Measurements from ENCODE around the gene RYR2.
"Not testable (repeated sequence)": the region's sequence is repeated elsewhere in the genome, so short reads cannot be mapped to it uniquely, and the experiment has no call there.

RYR2 gene

GRCh38 chr1:237119091-237119490 is 77.1 kb downstream of the RYR2 start:
- Histone ChIP-seq H3K79me2 (no peaks in the 10 kb centered on the region), H3K27ac (no peak overlapping the region), H3K4me2 (ENCODE audit: low read length) (no peak overlapping the region), H3K9me3 (ENCODE audit: control insufficient read depth, low read length) (no peaks in the 10 kb centered on the region), H3K36me3 (ENCODE audit: control insufficient read depth, insufficient read depth, low read length) (no peaks in the 10 kb centered on the region), H3K27me3 (ENCODE audit: control insufficient read depth, insufficient read depth, low read length) (no peaks in the 10 kb centered on the region), H3K4me1 (no peaks in the 10 kb centered on the region), H3K4me3 (ENCODE audit: low read depth, low read length) (no peak overlapping the region), H3K9ac (no peak overlapping the region), H2AFZ (no peak overlapping the region)
- no peak for TF ChIP-seq CTCF (IDR thresholded peaks at IDR 0.05)

- Histone ChIP-seq H3K9ac (no peak overlapping the region), H3K27me3 (ENCODE audit: control insufficient read depth, insufficient read depth, low read length) (no peaks in the 10 kb centered on the region), H3K4me1 (no peaks in the 10 kb centered on the region), H2AFZ (no peak overlapping the region), H3K4me3 (ENCODE audit: low read depth, low read length) (no peak overlapping the region), H3K27ac (no peak overlapping the region), H3K9me3 (ENCODE audit: control insufficient read depth, low read length) (no peaks in the 10 kb centered on the region), H3K79me2 (no peaks in the 10 kb centered on the region), H3K36me3 (ENCODE audit: control insufficient read depth, insufficient read depth, low read length) (no peaks in the 10 kb centered on the region), H3K4me2 (ENCODE audit: low read length) (no peak overlapping the region)
- TF ChIP-seq CTCF (IDR thresholded peaks at IDR 0.05), result no peak
Measured at GRCh38 chr1:237120683-237121082, 78.7 kb downstream of the RYR2 start.

- H3K27ac ChIP-seq, result no peak overlapping the region
- TF ChIP-seq CTCF (IDR thresholded peaks at IDR 0.05), result no peak
- no peaks in the 10 kb centered on the region for H3K27me3 ChIP-seq (ENCODE audit: control insufficient read depth, insufficient read depth, low read length)
Measured at GRCh38 chr1:237124856-237125462, 83.0 kb downstream of the RYR2 start.

GRCh38 chr1:237126180-237126579 is 84.2 kb downstream of the RYR2 start:
- no peaks in the 10 kb centered on the region for H3K9me3 ChIP-seq (ENCODE audit: control insufficient read depth, low read length)
- no peak overlapping the region for H3K9ac ChIP-seq
- no peaks in the 10 kb centered on the region for H3K4me1 ChIP-seq
- no peaks in the 10 kb centered on the region for H3K27me3 ChIP-seq (ENCODE audit: control insufficient read depth, insufficient read depth, low read length)
- H3K27ac ChIP-seq, result no peak overlapping the region
- H3K36me3 ChIP-seq (ENCODE audit: control insufficient read depth, insufficient read depth, low read length), result no peaks in the 10 kb centered on the region
- H3K79me2 ChIP-seq, result no peaks in the 10 kb centered on the region
- H3K4me3 ChIP-seq (ENCODE audit: low read depth, low read length), result no peak overlapping the region
- no peak overlapping the region for H2AFZ ChIP-seq
- no peak overlapping the region for H3K4me2 ChIP-seq (ENCODE audit: low read length)
- TF ChIP-seq CTCF (IDR thresholded peaks at IDR 0.05), result no peak

More at GRCh38 chr1:237124856-237125462, 83.0 kb downstream of the RYR2 start:
- H3K4me1 ChIP-seq, result no peaks in the 10 kb centered on the region
- H3K79me2 ChIP-seq, result no peaks in the 10 kb centered on the region
- H2AFZ ChIP-seq, result no peak overlapping the region
- no peaks in the 10 kb centered on the region for H3K9me3 ChIP-seq (ENCODE audit: control insufficient read depth, low read length)
- H3K9ac ChIP-seq, result no peak overlapping the region
- no peak overlapping the region for H3K4me3 ChIP-seq (ENCODE audit: low read depth, low read length)
- no peaks in the 10 kb centered on the region for H3K36me3 ChIP-seq (ENCODE audit: control insufficient read depth, insufficient read depth, low read length)
- H3K4me2 ChIP-seq (ENCODE audit: low read length), result no peak overlapping the region

- H3K27me3 ChIP-seq (ENCODE audit: control insufficient read depth, insufficient read depth, low read length); H3K79me2 ChIP-seq; H3K36me3 ChIP-seq (ENCODE audit: control insufficient read depth, insufficient read depth, low read length); H3K27ac ChIP-seq; H3K9me3 ChIP-seq (ENCODE audit: control insufficient read depth, low read length); H3K9ac ChIP-seq; H3K4me3 ChIP-seq (ENCODE audit: low read depth, low read length); H2AFZ ChIP-seq; H3K4me1 ChIP-seq; H3K4me2 ChIP-seq (ENCODE audit: low read length): not testable (repeated sequence)
Measured at GRCh38 chr1:237127301-237127700, 85.3 kb downstream of the RYR2 start.
